Gastrocnemius medialis (tissue), 4 donors: ENCODE data around the gene HIBCH.

Source experiments
- POLR2A ChIP-seq, 2 donors: fragments of 450-650 bp; IDR thresholded peaks; one replicate each; pipeline ENCODE4 v1.6.1; 2017; ENCODE audit warnings: antibody characterized with exemption in 2 of 2, mild to moderate bottlenecking in 2 of 2, moderate library complexity in 2 of 2
- TF ChIP-seq, protein P1 (sequence below), 5 experiments: fragments of 450-650 bp in 3 of 5; fragments of 200-600 bp in 2 of 5; sonication (generic) in 2 of 5; IDR thresholded peaks in 4 of 5; conservative IDR thresholded peaks in 1 of 5; 1 replicate in 4 of 5; 2 replicates in 1 of 5; pipeline ENCODE4 v1.5.1; 2016 to 2019; ENCODE audit warnings: antibody characterized with exemption in 5 of 5, mild to moderate bottlenecking in 3 of 5, moderate library complexity in 3 of 5

DNA sequence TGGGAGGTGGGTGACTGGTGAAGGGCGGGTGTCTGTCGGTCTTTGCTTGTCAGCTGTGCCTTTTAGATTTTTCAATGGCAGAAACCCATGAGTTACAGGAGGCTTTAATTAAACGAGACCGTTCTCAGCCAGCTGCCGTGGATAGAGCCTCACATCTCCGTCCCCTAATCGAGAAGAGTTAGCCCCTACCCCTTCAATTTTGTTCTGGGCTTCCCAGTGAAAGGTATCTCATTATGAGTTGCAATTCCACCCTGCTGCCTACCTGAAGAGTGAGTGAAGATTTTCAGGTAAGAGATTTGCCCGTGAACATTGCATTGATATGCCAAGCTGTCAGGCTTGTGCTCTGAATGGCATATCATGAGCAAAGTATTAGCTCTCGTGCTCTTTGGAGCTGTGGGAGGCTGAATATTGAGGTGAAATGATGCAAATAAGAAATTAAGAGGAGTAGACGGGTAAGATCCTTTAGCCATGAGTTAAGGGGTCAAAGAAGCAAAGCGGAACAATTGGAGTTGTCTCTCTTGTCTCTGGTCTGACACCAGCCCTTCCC, 138.4 kb downstream of the HIBCH start:
- TF ChIP-seq, protein P1, sequence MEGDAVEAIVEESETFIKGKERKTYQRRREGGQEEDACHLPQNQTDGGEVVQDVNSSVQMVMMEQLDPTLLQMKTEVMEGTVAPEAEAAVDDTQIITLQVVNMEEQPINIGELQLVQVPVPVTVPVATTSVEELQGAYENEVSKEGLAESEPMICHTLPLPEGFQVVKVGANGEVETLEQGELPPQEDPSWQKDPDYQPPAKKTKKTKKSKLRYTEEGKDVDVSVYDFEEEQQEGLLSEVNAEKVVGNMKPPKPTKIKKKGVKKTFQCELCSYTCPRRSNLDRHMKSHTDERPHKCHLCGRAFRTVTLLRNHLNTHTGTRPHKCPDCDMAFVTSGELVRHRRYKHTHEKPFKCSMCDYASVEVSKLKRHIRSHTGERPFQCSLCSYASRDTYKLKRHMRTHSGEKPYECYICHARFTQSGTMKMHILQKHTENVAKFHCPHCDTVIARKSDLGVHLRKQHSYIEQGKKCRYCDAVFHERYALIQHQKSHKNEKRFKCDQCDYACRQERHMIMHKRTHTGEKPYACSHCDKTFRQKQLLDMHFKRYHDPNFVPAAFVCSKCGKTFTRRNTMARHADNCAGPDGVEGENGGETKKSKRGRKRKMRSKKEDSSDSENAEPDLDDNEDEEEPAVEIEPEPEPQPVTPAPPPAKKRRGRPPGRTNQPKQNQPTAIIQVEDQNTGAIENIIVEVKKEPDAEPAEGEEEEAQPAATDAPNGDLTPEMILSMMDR (IDR thresholded peaks at IDR 0.05 in 4 of 5, conservative IDR thresholded peaks at IDR 0.05 in 1 of 5), result no peak
- TF ChIP-seq POLR2A (IDR thresholded peaks at IDR 0.05), result no peak
